GM20000 (cell line): ENCODE measurements around the gene TMTC4.

Experiments used
- DNase-seq: peaks from one replicate; pipeline ENCODE4 v3.0.0; 2012; ENCODE audit warnings: low spot score
- CTCF ChIP-seq: IDR thresholded peaks from 2 replicates; pipeline ENCODE4 v1.5.1; 2012; ENCODE audit warnings: mild to moderate bottlenecking, control low read depth; ENCODE audit errors: extremely low read depth, missing control alignments

Gene TMTC4

GRCh38 chr13:100596516-100596915 is 78.1 kb downstream of the TMTC4 start:
- DNase-seq = no peak
- TF ChIP-seq CTCF = no peak

- DNase-seq = no peak
- no peak for TF ChIP-seq CTCF
Measured at GRCh38 chr13:100594731-100595130, 79.9 kb downstream of the TMTC4 start.

- no peak for TF ChIP-seq CTCF
- DNase-seq = no peak
Measured at GRCh38 chr13:100594255-100594654, 80.3 kb downstream of the TMTC4 start.

- DNase-seq = no peak
- no peak for TF ChIP-seq CTCF
Measured at GRCh38 chr13:100589178-100589725, 85.3 kb downstream of the TMTC4 start.

GRCh38 chr13:100588331-100589177 is 86.0 kb downstream of the TMTC4 start, which contains the start of gene GGACT:
GGACT (minus strand) TSS chr13:100588789; CDS start chr13:100532591, 56,198 bp downstream.
- DNase-seq = peak; percentile 96
- peak; percentile 87 for TF ChIP-seq CTCF

GRCh38 chr13:100584896-100585295 is 89.7 kb downstream of the TMTC4 start:
- no peak for DNase-seq
- no peak for TF ChIP-seq CTCF

GRCh38 chr13:100581504-100581903 is 93.1 kb downstream of the TMTC4 start:
- no peak for TF ChIP-seq CTCF
- no peak for DNase-seq
